Ishikawa (cell line): ENCODE measurements around the gene HEPACAM.

Experiments used
- CEBPB ChIP-seq: IDR thresholded peaks from 2 replicates; pipeline ENCODE4 v1.6.1; 2012
- CREB1 ChIP-seq: IDR thresholded peaks from 2 replicates; pipeline ENCODE4 v1.6.1; 2012; ENCODE audit warnings: low read depth
- EGR1 ChIP-seq: IDR thresholded peaks from 2 replicates; pipeline ENCODE4 v1.6.1; 2012
- EP300 ChIP-seq: IDR thresholded peaks from 2 replicates; pipeline ENCODE4 v1.6.1; 2012; ENCODE audit warnings: borderline replicate concordance
- NFIC ChIP-seq: IDR thresholded peaks from 2 replicates; pipeline ENCODE4 v1.6.1; 2012
- RAD21 ChIP-seq: IDR thresholded peaks from 2 replicates; pipeline ENCODE4 v1.6.1; 2012; ENCODE audit warnings: low read depth
- TAF1 ChIP-seq: IDR thresholded peaks from 2 replicates; pipeline ENCODE4 v1.6.1; 2012; ENCODE audit warnings: low read depth, mild to moderate bottlenecking
- TCF12 ChIP-seq: IDR thresholded peaks from 2 replicates; pipeline ENCODE4 v1.6.1; 2012; ENCODE audit warnings: low read depth
- TEAD4 ChIP-seq: IDR thresholded peaks from 2 replicates; pipeline ENCODE4 v1.6.1; 2012
- USF1 ChIP-seq: IDR thresholded peaks from 2 replicates; pipeline ENCODE4 v1.6.1; 2012
- YY1 ChIP-seq: IDR thresholded peaks from 2 replicates; pipeline ENCODE4 v1.6.1; 2012; ENCODE audit warnings: low read depth
- ZBTB7A ChIP-seq: IDR thresholded peaks from 2 replicates; pipeline ENCODE4 v1.6.1; 2012; ENCODE audit warnings: low read depth
- TF ChIP-seq, protein P1 (sequence below): IDR thresholded peaks from 2 replicates; pipeline ENCODE4 v1.6.1; 2012; ENCODE audit warnings: low read depth, mild to moderate bottlenecking
- TF ChIP-seq, protein P2 (sequence below): IDR thresholded peaks from 2 replicates; pipeline ENCODE4 v1.6.1; 2012

DNA sequence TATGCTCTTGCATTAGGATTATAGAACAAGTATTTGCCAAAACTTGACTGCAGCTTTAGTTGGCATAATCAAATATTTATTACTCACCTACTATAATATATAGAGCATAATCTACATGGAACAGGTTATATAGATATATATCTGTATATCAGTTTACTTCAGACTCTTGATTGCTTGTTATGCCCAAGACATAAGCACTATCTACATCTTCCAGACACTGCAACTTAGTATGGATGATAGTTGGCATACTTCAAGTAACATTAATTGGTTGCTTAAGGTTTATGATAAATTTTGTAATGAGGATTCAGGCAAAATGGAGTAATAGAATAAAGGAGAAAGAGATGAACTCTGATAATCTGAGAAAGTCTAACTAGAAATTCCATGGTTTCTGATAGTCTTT is 19.2 kb upstream of the HEPACAM start:
- TF ChIP-seq YY1 = no peak
- TF ChIP-seq, protein P1, sequence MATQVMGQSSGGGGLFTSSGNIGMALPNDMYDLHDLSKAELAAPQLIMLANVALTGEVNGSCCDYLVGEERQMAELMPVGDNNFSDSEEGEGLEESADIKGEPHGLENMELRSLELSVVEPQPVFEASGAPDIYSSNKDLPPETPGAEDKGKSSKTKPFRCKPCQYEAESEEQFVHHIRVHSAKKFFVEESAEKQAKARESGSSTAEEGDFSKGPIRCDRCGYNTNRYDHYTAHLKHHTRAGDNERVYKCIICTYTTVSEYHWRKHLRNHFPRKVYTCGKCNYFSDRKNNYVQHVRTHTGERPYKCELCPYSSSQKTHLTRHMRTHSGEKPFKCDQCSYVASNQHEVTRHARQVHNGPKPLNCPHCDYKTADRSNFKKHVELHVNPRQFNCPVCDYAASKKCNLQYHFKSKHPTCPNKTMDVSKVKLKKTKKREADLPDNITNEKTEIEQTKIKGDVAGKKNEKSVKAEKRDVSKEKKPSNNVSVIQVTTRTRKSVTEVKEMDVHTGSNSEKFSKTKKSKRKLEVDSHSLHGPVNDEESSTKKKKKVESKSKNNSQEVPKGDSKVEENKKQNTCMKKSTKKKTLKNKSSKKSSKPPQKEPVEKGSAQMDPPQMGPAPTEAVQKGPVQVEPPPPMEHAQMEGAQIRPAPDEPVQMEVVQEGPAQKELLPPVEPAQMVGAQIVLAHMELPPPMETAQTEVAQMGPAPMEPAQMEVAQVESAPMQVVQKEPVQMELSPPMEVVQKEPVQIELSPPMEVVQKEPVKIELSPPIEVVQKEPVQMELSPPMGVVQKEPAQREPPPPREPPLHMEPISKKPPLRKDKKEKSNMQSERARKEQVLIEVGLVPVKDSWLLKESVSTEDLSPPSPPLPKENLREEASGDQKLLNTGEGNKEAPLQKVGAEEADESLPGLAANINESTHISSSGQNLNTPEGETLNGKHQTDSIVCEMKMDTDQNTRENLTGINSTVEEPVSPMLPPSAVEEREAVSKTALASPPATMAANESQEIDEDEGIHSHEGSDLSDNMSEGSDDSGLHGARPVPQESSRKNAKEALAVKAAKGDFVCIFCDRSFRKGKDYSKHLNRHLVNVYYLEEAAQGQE = no peak
- TF ChIP-seq, protein P2, sequence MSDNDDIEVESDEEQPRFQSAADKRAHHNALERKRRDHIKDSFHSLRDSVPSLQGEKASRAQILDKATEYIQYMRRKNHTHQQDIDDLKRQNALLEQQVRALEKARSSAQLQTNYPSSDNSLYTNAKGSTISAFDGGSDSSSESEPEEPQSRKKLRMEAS = no peak
- no peak for TF ChIP-seq EP300
- no peak for TF ChIP-seq CEBPB
- TF ChIP-seq CREB1 = no peak
- TF ChIP-seq TAF1 = no peak
- TF ChIP-seq USF1 = no peak
- TF ChIP-seq EGR1 = no peak
- TF ChIP-seq RAD21 = no peak
- TF ChIP-seq TEAD4 = no peak
- no peak for TF ChIP-seq NFIC
- TF ChIP-seq ZBTB7A = no peak
- TF ChIP-seq TCF12 = no peak
